Measurements from ENCODE around the gene SLC25A22.

Gene SLC25A22

GRCh38 chr11:766936-767210, 31.2 kb downstream of the SLC25A22 start:
- Mint-ChIP-seq H3K36me3 (ENCODE audit: insufficient read depth) (peaks cover 29% of the 10 kb centered on the region), H3K9me3 (no peaks in the 10 kb centered on the region), H3K4me1 (ENCODE audit: low read depth in 2 of 2) (peaks cover 0 to 2% of the 10 kb centered on the region in 2 donors), H3K27ac (peak overlapping the region in 1 of 2 donors; percentile 29), H3K27me3 (no peaks in the 10 kb centered on the region), H3K4me3 (no peak overlapping the region)
- DNase-seq (no peak), ATAC-seq (replicated peaks) (no peak)

GRCh38 chr11:766106-766935, 31.8 kb downstream of the SLC25A22 start:
- ATAC-seq (replicated peaks) (no peak), DNase-seq (no peak)
- Mint-ChIP-seq H3K27ac (peak overlapping the region in 1 of 2 donors; percentile 29), H3K4me1 (ENCODE audit: low read depth in 2 of 2) (peaks cover 0 to 2% of the 10 kb centered on the region in 2 donors), H3K4me3 (no peak overlapping the region), H3K27me3 (no peaks in the 10 kb centered on the region), H3K36me3 (ENCODE audit: insufficient read depth) (peaks cover 32% of the 10 kb centered on the region), H3K9me3 (no peaks in the 10 kb centered on the region)

- Mint-ChIP-seq H3K36me3 (ENCODE audit: insufficient read depth) (peaks cover 36% of the 10 kb centered on the region), H3K27ac (peak overlapping the region in 1 of 2 donors; percentile 35), H3K27me3 (no peaks in the 10 kb centered on the region), H3K4me1 (ENCODE audit: low read depth in 2 of 2) (peaks cover 0 to 2% of the 10 kb centered on the region in 2 donors), H3K9me3 (no peaks in the 10 kb centered on the region), H3K4me3 (no peak overlapping the region)
- ATAC-seq (replicated peaks) (no peak), DNase-seq (no peak)
Measured at GRCh38 chr11:765802-766091, 32.3 kb downstream of the SLC25A22 start.

GRCh38 chr11:765025-765801, 32.9 kb downstream of the SLC25A22 start:
- ATAC-seq (replicated peaks) (peak; percentile 90), DNase-seq (peak; percentile 50 to 67 (median 56))
- H3K9me3 Mint-ChIP-seq: no peaks in the 10 kb centered on the region
- H3K36me3 Mint-ChIP-seq (ENCODE audit: insufficient read depth): peaks cover 38% of the 10 kb centered on the region
- peak overlapping the region in 1 of 2 donors; percentile 35 for H3K27ac Mint-ChIP-seq
- peaks cover 0 to 2% of the 10 kb centered on the region in 2 donors for H3K4me1 Mint-ChIP-seq (ENCODE audit: low read depth in 2 of 2)
- H3K27me3 Mint-ChIP-seq: no peaks in the 10 kb centered on the region
- H3K4me3 Mint-ChIP-seq: no peak overlapping the region

GRCh38 chr11:764322-765024, 33.6 kb downstream of the SLC25A22 start:
- H3K27me3 Mint-ChIP-seq: no peaks in the 10 kb centered on the region
- H3K27ac Mint-ChIP-seq: peak overlapping the region in 1 of 2 donors; percentile 35

GRCh38 chr11:763549-764321, 34.3 kb downstream of the SLC25A22 start:
- DNase-seq: no peak
- Mint-ChIP-seq H3K36me3 (ENCODE audit: insufficient read depth) (peaks cover 39% of the 10 kb centered on the region), H3K27ac (no peak overlapping the region), H3K9me3 (no peaks in the 10 kb centered on the region), H3K4me1 (ENCODE audit: low read depth in 2 of 2) (peaks cover 0 to 2% of the 10 kb centered on the region in 2 donors), H3K27me3 (no peaks in the 10 kb centered on the region), H3K4me3 (no peak overlapping the region)
- no peak for ATAC-seq (replicated peaks)

More at GRCh38 chr11:764322-765024, 33.6 kb downstream of the SLC25A22 start:
- Mint-ChIP-seq H3K36me3 (ENCODE audit: insufficient read depth) (peaks cover 35% of the 10 kb centered on the region), H3K9me3 (no peaks in the 10 kb centered on the region), H3K4me3 (no peak overlapping the region), H3K4me1 (ENCODE audit: low read depth in 2 of 2) (peaks cover 0 to 2% of the 10 kb centered on the region in 2 donors)
- ATAC-seq (replicated peaks): no peak
- DNase-seq: no peak

GRCh38 chr11:763073-763463, 35.0 kb downstream of the SLC25A22 start:
- no peaks in the 10 kb centered on the region for H3K9me3 Mint-ChIP-seq
- H3K27ac Mint-ChIP-seq: no peak overlapping the region
- DNase-seq (no peak), ATAC-seq (replicated peaks) (no peak)
- no peaks in the 10 kb centered on the region for H3K27me3 Mint-ChIP-seq
- peaks cover 0 to 2% of the 10 kb centered on the region in 2 donors for H3K4me1 Mint-ChIP-seq (ENCODE audit: low read depth in 2 of 2)
- no peak overlapping the region for H3K4me3 Mint-ChIP-seq
- peaks cover 45% of the 10 kb centered on the region for H3K36me3 Mint-ChIP-seq (ENCODE audit: insufficient read depth)

GRCh38 chr11:762421-763072, 35.5 kb downstream of the SLC25A22 start:
- Mint-ChIP-seq H3K9me3 (no peaks in the 10 kb centered on the region), H3K36me3 (ENCODE audit: insufficient read depth) (peaks cover 51% of the 10 kb centered on the region), H3K4me1 (ENCODE audit: low read depth in 2 of 2) (peaks cover 0 to 2% of the 10 kb centered on the region in 2 donors), H3K27ac (no peak overlapping the region), H3K27me3 (no peaks in the 10 kb centered on the region), H3K4me3 (no peak overlapping the region)
- no peak for DNase-seq
- ATAC-seq (replicated peaks): no peak

- Mint-ChIP-seq H3K27ac (no peak overlapping the region), H3K4me3 (no peak overlapping the region), H3K4me1 (ENCODE audit: low read depth in 2 of 2) (peaks cover 0 to 2% of the 10 kb centered on the region in 2 donors), H3K27me3 (no peaks in the 10 kb centered on the region), H3K36me3 (ENCODE audit: insufficient read depth) (peaks cover 54% of the 10 kb centered on the region), H3K9me3 (no peaks in the 10 kb centered on the region)
- ATAC-seq (replicated peaks) (no peak), DNase-seq (no peak)
Measured at GRCh38 chr11:761526-762108, 36.5 kb downstream of the SLC25A22 start.

- Mint-ChIP-seq H3K36me3 (ENCODE audit: insufficient read depth) (peaks cover 61% of the 10 kb centered on the region), H3K9me3 (no peaks in the 10 kb centered on the region), H3K27me3 (no peaks in the 10 kb centered on the region), H3K4me3 (no peak overlapping the region), H3K27ac (no peak overlapping the region), H3K4me1 (ENCODE audit: low read depth in 2 of 2) (peaks cover 2 to 3% of the 10 kb centered on the region in 2 donors)
- DNase-seq (no peak), ATAC-seq (replicated peaks) (no peak)
Measured at GRCh38 chr11:760236-760635, 37.8 kb downstream of the SLC25A22 start.

- H3K27me3 Mint-ChIP-seq: no peaks in the 10 kb centered on the region
- H3K27ac Mint-ChIP-seq: peak overlapping the region in 1 of 2 donors; percentile 12
- H3K4me3 Mint-ChIP-seq: no peak overlapping the region
- ATAC-seq (replicated peaks): no peak
- H3K4me1 Mint-ChIP-seq (ENCODE audit: low read depth in 2 of 2): peaks cover 3 to 13% of the 10 kb centered on the region in 2 donors
- H3K36me3 Mint-ChIP-seq (ENCODE audit: insufficient read depth): peaks cover 4% of the 10 kb centered on the region
- no peak for DNase-seq
- no peaks in the 10 kb centered on the region for H3K9me3 Mint-ChIP-seq
Measured at GRCh38 chr11:749731-750130, 48.4 kb downstream of the SLC25A22 start.

GRCh38 chr11:748007-748359, 50.1 kb downstream of the SLC25A22 start:
- H3K27me3 Mint-ChIP-seq: no peaks in the 10 kb centered on the region
- no peaks in the 10 kb centered on the region for H3K9me3 Mint-ChIP-seq
- DNase-seq (no peak), ATAC-seq (replicated peaks) (peak; percentile 3)
- peaks cover 3 to 13% of the 10 kb centered on the region in 2 donors for H3K4me1 Mint-ChIP-seq (ENCODE audit: low read depth in 2 of 2)
- peaks cover 4% of the 10 kb centered on the region for H3K36me3 Mint-ChIP-seq (ENCODE audit: insufficient read depth)
- H3K27ac Mint-ChIP-seq: peak overlapping the region; percentile 25 to 83
- peak overlapping the region; percentile 79 to 81 for H3K4me3 Mint-ChIP-seq
